ENCODE measurements around the gene NHS.

The NHS gene

DNA sequence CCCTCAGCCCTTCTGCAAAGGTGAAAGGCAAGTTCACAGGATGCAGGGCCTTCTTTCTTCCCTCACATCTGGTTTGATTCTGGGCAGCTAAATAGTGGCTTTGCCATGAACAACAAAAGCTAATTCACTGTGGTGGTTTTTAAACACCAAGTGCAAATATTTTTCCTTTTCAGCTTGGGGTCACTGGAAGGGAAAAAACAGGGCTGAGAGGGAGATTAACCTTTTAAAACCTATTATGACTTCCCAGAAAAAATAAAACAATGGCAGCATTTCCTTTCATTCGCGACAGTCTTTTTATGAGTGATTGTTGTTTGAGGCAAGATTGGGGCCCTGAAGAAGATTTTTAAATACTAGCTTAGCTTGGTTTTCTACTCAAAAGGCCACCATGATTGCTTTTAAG is 258.5 kb downstream of the NHS start:
- no peak for DNase-seq

DNA sequence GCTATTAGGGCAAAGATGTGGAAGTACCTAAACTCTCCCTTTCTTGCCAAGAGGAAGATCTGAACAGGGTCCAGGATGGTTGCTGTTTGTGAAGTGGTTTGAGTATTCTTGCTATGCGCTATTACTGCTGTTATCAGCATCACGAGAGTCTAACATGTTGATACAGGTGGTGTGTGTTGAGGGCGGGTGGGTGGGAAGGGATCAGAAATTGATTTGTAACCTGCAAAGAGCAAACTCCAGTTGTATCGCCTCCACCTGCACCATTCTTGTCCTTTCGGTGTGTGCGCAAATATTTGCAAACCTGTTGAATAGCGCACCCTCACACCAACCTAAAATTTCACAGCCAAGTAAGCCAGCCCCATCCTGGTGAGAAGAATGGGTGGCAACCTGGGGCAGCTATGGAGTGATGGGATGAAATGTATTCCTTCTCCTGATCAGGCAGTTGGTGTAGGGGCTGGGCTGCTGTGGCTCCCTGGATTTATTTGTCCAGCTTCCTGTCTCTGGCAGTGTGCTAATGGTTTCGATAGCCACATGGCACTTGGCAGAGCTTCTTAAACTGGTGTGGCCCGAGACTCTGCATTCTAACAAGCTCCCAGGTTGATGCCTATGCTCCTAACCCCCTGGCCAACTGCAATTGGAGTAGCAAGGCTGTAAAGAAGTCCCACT is 259.7 kb downstream of the NHS start:
- DNase-seq: no peak

DNA sequence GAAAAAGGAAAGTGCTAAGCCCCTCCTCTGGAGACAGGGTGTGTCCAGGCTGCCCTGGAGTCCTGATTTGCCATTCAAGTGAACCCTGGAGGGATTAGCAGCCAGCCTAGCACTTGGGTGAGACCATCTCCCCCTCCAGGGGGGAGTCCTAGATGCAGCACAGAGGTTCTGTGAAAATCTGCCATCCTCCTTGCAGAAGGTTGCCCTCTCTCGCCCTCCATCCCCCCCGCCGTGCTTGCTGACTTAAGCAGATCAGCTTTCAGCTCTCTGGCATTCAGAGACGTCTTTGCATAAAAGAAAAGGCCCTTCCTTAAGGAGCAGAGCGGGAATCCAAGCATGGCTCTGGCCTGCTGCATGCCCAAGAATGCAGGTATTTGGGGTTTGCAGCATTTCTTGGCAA is 260.2 kb downstream of the NHS start:
- peak; percentile 4 for DNase-seq

DNA sequence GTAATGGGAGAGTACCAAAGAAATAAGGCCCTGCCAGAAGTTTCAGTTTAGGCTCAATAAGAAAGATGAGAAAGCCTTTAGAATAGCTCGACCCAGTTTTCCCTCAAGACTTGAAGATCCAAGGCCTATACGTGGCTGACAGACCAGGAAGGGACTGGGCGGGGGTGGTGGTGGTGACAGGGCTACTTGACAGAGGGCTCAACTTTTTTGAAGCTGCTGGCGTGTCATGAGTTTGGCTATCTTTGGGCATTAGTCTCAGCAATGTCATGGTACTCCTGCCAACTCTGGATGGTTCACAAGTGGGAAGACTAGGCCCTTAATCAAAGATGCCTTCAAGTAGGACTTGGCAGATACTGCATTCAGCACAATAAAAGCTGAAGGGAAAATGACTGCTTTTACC is 262.2 kb downstream of the NHS start:
- no peak for DNase-seq

DNA sequence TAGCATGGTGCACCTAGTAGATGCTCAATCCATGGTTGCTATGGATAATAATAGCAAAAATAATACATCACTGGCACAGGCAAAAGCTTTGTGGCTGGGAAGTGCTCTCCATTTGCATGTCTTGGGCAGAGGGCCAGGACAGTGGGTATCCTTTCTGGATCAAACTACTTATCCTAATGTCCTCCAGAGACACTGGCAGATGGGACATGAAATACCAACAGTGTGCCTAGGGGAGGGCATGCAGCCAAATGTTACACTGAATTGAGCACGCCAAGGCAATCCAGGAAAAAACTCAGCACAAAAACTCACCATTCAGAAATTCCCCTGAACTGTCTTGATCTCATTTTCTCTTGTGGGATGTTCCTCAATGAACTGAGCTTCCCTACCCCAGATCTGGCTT is 263.7 kb downstream of the NHS start:
- no peak for DNase-seq

DNA sequence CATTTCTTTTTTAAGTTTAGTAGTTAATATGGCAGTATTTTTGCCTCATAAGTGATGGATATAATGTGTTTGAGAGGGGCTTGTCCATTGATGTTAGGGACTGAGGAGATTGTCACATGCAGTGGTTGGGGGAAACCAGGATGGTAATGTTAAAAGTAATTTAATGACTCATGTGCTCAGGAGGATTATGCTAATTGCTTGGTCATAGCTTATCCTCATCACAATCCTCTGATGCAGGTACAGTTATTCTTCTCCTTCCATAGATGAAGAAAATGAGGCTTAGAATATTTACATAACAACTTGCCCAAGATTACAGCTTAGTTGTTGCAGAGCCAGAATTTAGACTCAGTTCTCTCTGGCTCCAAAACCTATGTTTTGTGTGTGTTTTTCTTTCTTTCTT is 267.9 kb downstream of the NHS start:
- DNase-seq: no peak

DNA sequence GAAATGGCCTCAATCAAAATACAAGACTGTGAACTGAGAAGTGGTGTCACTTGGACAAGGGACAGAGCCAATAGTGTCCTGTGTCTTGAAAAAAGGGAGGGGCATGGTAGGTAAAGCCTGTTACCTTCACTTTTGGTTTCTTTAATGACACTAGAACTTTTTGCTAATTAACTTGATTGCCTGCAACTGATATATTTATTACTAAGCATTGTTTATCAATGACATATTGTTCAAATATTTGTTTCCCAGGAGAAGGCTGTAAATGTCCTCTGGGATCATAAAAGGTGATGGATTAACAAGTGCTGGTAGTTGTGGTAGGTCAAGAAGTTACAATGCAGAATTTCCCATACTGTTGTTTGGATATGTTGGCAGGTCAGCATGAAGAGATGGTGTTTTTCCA is 268.5 kb downstream of the NHS start:
- no peak for DNase-seq

DNA sequence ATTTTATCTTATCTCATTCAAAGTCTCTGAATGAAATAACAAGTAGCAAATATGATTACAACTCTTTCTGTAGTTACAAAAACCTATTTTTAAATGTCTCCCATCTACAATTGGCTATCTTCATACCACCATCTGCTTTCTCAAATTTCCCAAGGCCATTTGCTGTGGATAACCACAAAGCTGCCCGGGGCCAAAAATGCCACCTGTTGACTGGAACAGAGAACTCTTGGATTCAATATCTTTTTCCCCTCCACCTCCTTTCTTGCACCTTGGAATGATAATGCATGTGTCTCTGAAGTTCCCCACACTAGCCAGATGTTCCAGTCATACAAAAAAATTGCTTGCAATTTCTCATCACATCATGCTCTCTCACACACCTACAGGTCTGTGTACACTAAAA is 269.0 kb downstream of the NHS start:
- DNase-seq: no peak

DNA sequence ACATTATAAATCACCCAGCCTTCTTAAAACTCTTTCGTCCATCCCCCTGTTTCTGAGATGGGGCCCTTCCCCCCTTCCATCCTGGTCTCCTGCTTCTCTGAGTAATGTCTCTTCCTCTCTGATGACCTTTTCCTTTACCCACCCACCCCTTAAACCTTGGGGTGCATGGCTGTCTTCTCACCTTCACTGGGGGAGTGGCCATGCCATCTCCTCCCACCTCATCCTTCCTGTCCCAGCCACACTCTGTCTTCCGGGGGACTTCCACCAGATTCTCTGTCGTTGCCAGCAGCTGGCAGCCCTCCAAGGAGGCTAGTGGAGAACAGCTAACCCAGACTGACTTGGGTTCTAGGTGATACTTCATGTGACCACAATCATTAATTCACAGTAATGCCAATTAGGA is 279.1 kb downstream of the NHS start:
- no peak for DNase-seq

DNA sequence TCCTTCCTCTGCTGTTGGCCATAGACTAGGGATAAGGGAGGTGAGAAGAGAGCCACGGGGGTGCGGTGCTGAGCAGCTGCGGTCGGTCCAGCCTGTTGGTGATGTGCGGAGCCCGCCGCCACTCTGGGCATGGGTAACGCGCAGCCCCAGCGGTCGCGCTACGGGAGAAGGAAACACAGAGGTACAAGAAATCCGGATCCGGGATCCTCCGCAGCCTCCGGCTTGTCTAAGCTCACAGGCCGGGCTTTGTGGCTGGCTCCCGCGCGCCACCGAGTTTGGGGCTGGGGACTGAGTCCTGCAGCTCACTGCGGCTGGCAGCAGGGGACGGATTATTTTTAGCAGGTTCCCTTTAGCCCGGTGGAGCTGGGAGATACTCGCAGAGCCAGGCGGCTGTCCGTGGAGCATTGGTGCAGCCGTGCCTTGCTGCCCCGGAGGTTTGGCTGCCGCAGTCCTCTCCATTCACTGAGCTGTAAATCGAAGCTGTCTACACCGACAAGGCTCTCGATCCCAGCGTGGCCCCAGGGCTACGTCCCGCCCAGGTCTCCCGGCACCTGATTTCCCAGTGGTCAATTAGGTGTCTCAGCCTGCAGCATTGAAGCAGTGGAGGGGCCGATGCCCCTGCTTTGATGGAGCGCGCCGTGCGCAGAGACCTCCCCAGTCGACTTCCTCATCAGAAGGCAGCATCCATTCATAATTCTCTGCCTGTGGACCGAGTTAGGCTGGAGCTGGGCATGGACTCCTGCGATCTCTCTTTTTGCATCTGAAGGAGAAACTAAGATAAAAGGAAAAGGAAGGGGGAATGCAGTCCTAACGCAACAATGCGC is 280.4 kb downstream of the NHS start:
- DNase-seq: no peak

DNA sequence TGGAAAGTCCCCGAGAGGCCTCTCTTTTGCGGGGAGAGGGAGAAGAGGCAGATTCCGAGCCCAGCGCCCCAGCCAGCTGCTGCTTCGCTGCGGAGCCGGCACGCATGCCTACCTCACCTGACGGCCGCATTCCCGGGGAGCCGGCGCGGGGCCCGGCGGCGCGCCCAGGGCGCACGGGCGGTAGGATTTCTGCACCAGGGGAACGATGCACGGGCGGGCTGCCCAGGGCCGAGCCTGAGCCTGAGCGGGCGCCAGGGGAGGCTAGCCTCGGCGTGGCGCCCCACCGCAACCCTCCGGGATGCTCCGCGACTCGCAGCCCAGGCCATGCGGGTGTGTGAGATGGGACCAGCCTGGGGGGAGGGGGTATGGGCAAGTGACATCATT is 281.0 kb downstream of the NHS start:
- DNase-seq: no peak

DNA sequence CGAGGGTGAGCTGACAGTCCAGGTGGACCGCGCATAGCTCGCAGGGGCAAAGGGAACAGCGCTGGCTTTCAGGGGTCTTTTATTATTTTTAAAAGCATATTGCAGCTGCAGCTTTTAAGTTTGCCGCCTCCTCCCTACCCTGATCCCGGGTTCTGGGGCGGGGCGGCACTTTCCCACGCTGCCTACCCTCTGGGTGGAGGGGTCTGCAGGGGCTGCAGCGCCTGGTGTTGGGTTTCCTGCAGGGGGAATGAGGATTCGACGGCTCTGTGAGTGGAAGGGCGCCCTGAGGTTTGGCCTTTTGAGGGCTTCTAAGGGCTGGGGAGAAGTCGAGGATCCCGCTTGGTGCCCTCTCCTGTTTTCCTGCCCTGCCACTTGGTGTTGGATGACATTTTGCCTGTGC is 281.6 kb downstream of the NHS start:
- DNase-seq: no peak

DNA sequence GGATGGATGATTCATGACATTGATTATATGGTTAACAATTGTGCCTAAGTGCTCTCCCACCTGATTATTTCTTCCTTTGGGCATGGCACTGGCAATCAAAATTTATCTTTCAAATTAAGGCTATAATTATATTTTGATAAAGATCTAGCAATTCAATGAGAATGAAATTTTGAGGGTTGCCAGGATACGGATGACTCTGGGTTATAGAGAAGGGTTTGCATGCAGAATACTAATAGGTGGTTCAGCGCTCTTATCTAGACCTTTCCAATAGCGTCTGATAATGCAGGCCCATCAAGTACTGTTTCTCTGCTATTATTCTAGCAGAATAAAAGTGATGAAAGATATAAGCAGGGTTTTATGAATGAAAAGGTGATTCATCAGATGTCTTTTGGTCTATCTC is 287.4 kb downstream of the NHS start:
- DNase-seq: no peak

DNA sequence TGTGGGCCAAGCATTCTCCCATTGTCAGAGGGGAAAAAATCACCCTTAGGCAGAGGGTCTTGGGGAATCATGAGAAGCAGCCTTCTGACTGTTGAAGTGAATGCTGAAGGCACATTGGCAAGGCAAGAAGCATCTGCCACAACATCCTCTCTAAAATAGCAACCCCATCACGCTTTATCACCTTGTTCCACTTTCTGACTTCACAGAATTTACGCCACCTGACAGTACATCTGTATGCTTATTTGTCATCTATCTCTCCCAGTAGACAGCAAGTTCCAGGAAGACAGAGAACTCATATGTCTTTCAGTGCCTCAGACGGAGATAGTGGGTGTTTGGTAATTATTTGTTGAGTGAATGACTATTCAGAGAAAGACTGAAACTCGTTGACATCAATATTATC is 293.9 kb downstream of the NHS start:
- no peak for DNase-seq

DNA sequence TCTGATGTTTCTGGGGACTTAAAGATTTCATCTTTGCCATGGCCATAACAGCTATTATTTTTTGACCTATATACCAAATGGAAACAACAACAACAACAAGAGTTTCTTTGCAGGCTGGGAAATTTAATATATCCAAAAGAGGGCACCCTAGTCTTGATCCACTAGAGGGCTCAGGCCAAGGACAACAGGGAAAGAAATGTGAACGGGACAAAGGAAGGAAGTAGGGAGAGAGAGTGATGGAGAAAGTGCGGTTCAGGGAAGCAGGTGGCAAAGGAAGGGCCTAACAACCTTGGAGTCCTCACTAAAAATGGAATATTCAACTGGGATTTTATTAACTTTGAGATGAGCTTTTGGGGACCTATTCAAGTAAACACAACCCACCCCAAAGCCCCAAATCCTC is 294.5 kb downstream of the NHS start:
- no peak for DNase-seq

DNA sequence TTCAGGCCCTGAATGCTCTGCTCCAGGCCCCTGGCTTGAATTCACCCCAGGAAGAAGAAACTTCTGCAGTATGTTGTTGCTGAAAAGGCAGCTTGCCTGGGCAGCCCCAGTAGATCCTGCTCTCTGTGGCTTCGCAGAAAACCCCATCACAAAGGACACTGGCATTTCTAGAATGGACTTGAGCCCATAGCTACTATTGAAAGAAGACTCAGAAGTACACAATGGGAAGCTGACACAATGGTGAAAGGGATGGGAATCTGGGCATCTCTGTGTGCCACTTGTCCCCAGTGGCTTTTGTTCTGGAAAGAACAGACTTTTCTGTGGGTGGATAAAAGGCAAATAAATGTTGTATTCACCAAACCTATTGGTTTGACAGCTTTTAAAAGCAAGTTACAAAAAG is 294.9 kb downstream of the NHS start:
- no peak for DNase-seq

DNA sequence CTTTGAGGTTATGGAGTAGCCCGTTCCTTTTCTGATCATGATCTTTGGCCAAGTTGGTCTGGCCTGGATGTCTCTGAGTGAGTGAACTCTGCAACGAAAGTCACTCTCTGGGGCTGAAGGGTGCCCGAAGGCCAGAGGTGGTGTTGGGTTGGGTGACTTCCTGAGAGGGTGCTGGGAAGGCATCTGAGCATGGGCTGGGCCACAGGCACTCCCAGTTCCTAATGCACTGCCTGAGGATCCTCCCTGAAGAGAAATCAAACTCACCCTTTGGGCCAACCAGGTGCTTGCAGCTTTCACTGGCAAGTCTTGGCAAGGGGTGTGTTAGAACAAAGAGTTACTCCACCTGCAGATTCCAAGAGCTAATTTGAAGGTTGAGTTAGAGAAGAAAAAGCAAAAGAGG is 295.9 kb downstream of the NHS start:
- DNase-seq: no peak

DNA sequence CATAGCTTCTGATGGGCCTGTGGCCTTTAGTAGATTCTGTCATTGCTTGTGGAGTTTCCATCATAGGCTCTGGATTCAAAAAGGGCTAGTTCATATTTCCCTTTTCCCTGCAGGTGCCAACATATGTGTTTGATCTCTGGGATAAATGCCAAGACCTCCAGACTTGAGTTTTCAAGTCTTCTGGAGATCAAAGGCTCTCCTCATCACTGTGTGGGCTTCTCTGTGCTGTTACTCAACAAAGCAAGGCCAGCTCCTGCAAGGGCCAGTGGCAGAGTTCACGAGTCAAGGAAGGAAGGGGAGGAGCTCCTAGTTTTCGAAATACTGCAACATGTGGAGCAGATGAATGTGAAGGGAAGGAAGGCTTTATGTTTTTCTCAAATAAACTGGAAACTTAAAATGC is 299.6 kb downstream of the NHS start:
- no peak for DNase-seq

DNA sequence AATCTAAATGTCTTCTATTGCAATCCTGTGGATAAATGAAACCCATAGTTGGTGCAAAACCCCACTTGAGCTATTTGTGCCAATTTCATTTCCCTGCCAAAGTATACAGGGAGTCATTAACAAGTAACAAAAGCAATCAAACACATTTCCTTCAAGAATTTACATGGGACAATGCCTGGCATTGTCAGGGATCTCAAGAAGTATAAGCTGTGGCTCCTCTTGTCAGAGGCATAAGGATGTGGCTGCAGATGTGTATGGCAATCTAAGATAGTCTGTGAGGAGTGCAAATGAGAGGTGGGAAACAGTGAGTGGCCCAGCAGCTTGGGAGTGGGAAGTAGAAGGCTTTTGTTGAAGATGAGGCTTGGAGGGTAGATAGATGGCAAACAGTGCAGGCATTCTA is 304.3 kb downstream of the NHS start:
- DNase-seq: no peak

DNA sequence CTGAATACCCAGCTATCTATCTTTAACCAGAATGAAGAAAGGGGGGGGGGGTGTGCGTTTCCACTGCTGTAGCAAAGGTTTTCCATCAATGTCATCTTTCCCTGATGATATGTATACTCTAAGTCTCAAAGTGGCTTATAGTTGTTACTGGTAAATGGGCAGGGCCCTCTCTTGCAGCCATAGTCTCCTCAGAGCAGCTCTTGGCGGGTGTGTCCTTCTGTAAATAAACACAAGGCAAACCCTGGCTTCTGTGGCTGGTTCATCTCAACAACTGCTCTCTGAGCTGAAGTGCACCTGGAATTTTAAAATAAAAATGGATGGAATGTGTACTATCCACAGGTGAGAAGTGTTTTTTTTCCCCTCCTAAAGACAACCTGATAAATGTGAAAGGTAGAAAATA is 304.8 kb downstream of the NHS start:
- no peak for DNase-seq

DNA sequence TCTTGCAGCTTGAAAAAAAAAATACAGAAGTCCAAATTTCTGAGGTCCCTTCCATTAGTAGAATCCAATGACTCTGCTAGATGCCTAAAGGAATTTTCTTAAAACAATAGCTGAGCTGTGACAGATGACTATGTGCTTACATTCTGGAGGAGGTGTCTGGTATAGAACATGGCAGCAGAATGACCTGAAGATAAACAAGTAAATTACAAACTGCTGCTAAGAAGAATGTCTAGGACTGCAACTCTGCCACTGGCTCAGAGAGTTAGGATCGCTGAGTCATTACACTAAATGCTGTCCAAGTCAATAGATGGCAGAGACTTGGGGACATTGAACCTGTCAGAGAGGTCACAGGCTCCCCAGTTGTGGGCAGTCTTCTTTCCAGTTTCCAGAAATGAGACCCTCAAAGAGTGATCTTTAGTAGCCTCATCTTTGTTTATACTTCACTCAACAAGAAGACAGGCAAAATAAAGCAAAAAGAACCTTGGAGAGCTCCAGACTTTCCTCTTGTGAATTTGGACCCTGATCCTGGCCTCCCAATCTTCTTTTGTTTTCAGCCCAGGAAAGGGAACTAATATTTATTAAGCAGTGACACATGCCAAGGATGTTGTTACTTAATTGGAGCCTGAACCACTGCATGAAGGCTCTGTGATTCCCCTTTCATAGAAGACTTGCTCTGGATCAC is 305.9 kb downstream of the NHS start:
- no peak for DNase-seq

DNA sequence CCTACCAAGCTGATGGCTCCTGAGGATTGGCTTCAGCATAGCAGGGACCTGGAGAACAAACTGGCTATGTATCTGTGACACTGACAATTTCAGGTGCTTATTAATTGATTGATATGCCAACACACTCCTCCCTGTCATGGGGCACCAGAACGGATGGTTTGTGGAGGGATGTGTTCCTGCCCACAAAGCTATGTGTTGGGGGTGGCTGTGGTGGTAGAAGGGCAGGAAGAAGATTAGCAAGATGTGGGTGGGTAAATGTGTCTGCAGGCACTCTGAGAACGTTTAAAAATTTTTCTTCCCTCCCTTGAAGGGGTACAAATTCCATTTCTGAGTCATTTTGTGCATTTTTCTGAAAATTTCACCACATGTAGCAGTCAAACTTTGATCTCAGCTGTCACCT is 307.3 kb downstream of the NHS start:
- DNase-seq: no peak

DNA sequence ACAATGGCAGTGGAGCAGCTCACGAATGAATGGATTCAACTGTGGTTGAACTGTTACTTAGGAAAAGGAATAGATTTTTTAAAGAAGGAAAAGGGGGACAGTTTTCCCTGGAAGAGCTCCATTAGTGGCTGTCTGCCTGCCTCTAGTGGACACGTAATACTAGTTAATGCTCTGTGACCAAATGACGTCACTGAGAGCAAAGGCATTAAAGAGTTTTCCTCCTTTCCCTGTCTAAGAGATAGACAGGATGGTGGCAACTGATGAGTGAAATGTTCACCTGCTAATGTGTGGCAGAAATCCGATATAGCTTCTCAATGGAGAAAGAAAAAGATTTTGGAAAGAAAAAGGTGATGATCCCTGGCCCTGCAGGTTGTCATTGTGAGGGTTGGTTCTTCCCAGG is 310.0 kb downstream of the NHS start:
- DNase-seq: no peak

DNA sequence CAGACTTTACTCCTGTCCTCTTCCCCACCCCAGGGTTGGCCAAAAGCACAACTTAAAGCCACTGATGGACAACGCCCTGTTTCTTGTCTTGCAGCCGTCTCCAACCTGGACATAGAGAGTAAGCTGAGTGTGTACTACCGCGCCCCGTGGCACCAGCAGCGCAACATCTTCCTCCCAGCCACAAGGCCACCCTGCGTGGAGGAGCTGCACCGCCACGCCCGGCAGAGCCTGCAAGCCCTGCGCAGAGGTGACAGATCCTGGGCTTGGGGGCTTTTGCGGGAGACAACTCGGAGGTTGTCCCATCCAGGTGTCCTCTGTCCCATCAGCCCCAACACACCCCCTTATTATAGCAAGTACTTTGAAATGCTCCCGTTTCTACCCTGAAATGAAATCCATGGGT is 312.6 kb downstream of the NHS start:
- DNase-seq: no peak
